Hepatocyte (in vitro differentiated cells): ENCODE results near the gene SLC47A1. TPM values are rescaled to one million over a fixed set of nuclear protein-coding genes. Genes with fewer than 3 reads are reported as not detected.

Experiments used
- DNase-seq: peaks from one replicate; pipeline ENCODE4 v3.0.0-alpha.2; 2016; ENCODE audit warnings: low spot score
- H2AFZ ChIP-seq: fragments of 200-600 bp; sonication (generic); 2 replicates; pipeline ENCODE4 v1.6.0; 2016; ENCODE audit warnings: antibody characterized with exemption, mild to moderate bottlenecking
- H3K27ac ChIP-seq: fragments of 200-600 bp; sonication (generic); 2 replicates; pipeline ENCODE4 v1.5.1; 2016; ENCODE audit warnings: mild to moderate bottlenecking
- H3K27me3 ChIP-seq: fragments of 200-600 bp; sonication (generic); 2 replicates; pipeline ENCODE4 v1.6.1; 2016
- H3K36me3 ChIP-seq: fragments of 200-600 bp; sonication (generic); replicated peaks from 2 replicates; pipeline ENCODE4 v1.5.1; 2016; ENCODE audit warnings: low read depth; ENCODE audit not compliant: insufficient read depth
- H3K4me1 ChIP-seq: fragments of 200-600 bp; sonication (generic); 2 replicates; pipeline ENCODE4 v1.5.1; 2016; ENCODE audit warnings: mild to moderate bottlenecking, moderate library complexity; ENCODE audit not compliant: insufficient read depth
- H3K4me2 ChIP-seq: fragments of 200-600 bp; sonication (generic); 2 replicates; pipeline ENCODE4 v1.6.0; 2016
- H3K4me3 ChIP-seq: fragments of 200-600 bp; sonication (generic); 2 replicates; pipeline ENCODE4 v1.5.1; 2016; ENCODE audit warnings: mild to moderate bottlenecking
- H3K79me2 ChIP-seq: fragments of 200-600 bp; sonication (generic); 2 replicates; pipeline ENCODE4 v1.6.0; 2017; ENCODE audit warnings: mild to moderate bottlenecking
- H3K9me2 ChIP-seq: fragments of 200-600 bp; sonication (generic); replicated peaks from 2 replicates; pipeline ENCODE4 v1.6.0; 2017; ENCODE audit warnings: mild to moderate bottlenecking; ENCODE audit not compliant: insufficient read depth
- H3K9me3 ChIP-seq: fragments of 200-600 bp; sonication (generic); 2 replicates; pipeline ENCODE4 v1.5.1; 2016; ENCODE audit warnings: low read depth, mild to moderate bottlenecking
- H4K20me1 ChIP-seq: fragments of 200-600 bp; sonication (generic); 2 replicates; pipeline ENCODE4 v1.6.0; 2016; ENCODE audit warnings: mild to moderate bottlenecking; ENCODE audit not compliant: insufficient read depth, poor library complexity, severe bottlenecking
- EZH2 ChIP-seq: fragments of 200-600 bp; sonication (generic); IDR thresholded peaks from 2 replicates; pipeline ENCODE4 v1.6.1; 2016; ENCODE audit warnings: antibody characterized with exemption, mild to moderate bottlenecking, borderline replicate concordance
- EZH2phosphoT487 ChIP-seq: fragments of 200-600 bp; sonication (generic); IDR thresholded peaks from one replicate; pipeline ENCODE4 v1.6.1; 2018; ENCODE audit warnings: antibody characterized with exemption, mild to moderate bottlenecking, low read depth, moderate library complexity; ENCODE audit not compliant: unreplicated experiment, severe bottlenecking
- WGBS: methylation state at CpG from one replicate; pipeline ENCODE4 v1.1.6; 2016; ENCODE audit warnings: low lambda C conversion rate; ENCODE audit errors: missing lambda C conversion rate; 5-methylcytosine and 5-hydroxymethylcytosine counted together
- polyA plus RNA-seq: library from polyadenylated mRNA; unstranded; fragments of >200 nt; fragmentation: Nextera tagmentation; extraction: Ambion mirVana; gene quantifications from 2 replicates; pipeline ENCODE4 v1.2.1, GENCODE V29; 2016
- small RNA-seq: library from RNA; depleted of rRNA; stranded (forward); fragments of <200 nt; gene quantifications from one replicate; pipeline ENCODE3, GENCODE V24; 2014
- total RNA-seq: library from RNA; depleted of rRNA; stranded (reverse); fragments of >200 nt; gene quantifications from 2 replicates; pipeline ENCODE4 v1.2.3, GENCODE V29; 2014
- TF ChIP-seq, protein P1 (sequence below): fragments of 200-600 bp; sonication (generic); IDR thresholded peaks from 2 replicates; pipeline ENCODE4 v1.5.1; 2016; ENCODE audit warnings: antibody characterized with exemption, mild to moderate bottlenecking; ENCODE audit not compliant: poor library complexity

Gene SLC47A1
- total and polyA plus RNA-seq, 2 experiments from 2014 or later, result 26.4 to 38.4 TPM

DNA sequence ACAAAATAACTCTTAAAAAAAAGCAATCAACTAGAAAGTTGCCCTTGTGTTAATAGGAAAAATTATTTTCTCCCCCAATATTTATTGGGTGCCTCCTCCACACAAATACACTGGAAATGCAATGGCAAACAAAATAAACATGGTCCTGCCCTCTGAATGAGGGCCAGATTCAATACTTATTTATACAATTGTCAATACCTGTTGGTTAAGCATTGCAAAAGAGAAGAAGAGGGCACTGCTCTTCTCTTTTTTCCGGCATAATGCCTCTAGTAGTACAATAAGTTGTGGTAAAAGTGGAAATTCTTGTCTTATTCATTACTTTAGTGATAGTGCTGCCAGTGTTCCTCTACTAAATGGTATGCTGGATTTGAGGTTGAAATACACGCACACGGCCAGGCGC is 92.4 kb downstream of the SLC47A1 start:
- Histone ChIP-seq H3K4me1 (no peaks in the 10 kb centered on the region), H3K79me2 (no peaks in the 10 kb centered on the region), H3K9me3 (no peaks in the 10 kb centered on the region), H2AFZ (no peak overlapping the region), H3K27me3 (no peaks in the 10 kb centered on the region), H3K4me3 (no peak overlapping the region), H4K20me1 (no peaks in the 10 kb centered on the region), H3K27ac (no peak overlapping the region), H3K36me3 (no peaks in the 10 kb centered on the region), H3K9me2 (no peaks in the 10 kb centered on the region), H3K4me2 (no peak overlapping the region)
- WGBS, result 97% methylated on average over 4 of the region's 4 CpGs
- DNase-seq, result no peak
- TF ChIP-seq, protein P1, sequence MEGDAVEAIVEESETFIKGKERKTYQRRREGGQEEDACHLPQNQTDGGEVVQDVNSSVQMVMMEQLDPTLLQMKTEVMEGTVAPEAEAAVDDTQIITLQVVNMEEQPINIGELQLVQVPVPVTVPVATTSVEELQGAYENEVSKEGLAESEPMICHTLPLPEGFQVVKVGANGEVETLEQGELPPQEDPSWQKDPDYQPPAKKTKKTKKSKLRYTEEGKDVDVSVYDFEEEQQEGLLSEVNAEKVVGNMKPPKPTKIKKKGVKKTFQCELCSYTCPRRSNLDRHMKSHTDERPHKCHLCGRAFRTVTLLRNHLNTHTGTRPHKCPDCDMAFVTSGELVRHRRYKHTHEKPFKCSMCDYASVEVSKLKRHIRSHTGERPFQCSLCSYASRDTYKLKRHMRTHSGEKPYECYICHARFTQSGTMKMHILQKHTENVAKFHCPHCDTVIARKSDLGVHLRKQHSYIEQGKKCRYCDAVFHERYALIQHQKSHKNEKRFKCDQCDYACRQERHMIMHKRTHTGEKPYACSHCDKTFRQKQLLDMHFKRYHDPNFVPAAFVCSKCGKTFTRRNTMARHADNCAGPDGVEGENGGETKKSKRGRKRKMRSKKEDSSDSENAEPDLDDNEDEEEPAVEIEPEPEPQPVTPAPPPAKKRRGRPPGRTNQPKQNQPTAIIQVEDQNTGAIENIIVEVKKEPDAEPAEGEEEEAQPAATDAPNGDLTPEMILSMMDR, result no peak
- TF ChIP-seq EZH2phosphoT487, result no peak
- TF ChIP-seq EZH2, result no peak

Small RNA genes lying within 50 kb of the gene (small RNA-seq; reads per million reads assigned to genes)
- not detected for gene AC025627.2
- gene NMTRQ-TTG12-1, result not detected

Other genes with a start within 250 kb of the SLC47A1 start
- 19.0 and 29.6 TPM in 2 replicates for gene B9D1, start 171.1 kb upstream of the SLC47A1 start, total RNA-seq
- 30.8 and 51.3 TPM in 2 replicates for gene B9D1, start 171.1 kb upstream of the SLC47A1 start, polyA plus RNA-seq
- 19.9 and 26.1 TPM in 2 replicates for gene MAPK7, start 155.4 kb upstream of the SLC47A1 start, total RNA-seq
- 36.9 and 49.0 TPM in 2 replicates for gene MAPK7, start 155.4 kb upstream of the SLC47A1 start, polyA plus RNA-seq
- gene MFAP4, start 146.7 kb upstream of the SLC47A1 start, total RNA-seq, result 360 and 362 TPM in 2 replicates
- 739 and 801 TPM in 2 replicates for gene MFAP4, start 146.7 kb upstream of the SLC47A1 start, polyA plus RNA-seq
- 5.4 and 7.8 TPM in 2 replicates for gene RNF112, start 122.6 kb upstream of the SLC47A1 start, total RNA-seq
- 8.6 and 11.3 TPM in 2 replicates for gene RNF112, start 122.6 kb upstream of the SLC47A1 start, polyA plus RNA-seq
- 116 and 137 TPM in 2 replicates for gene ALDH3A2, start 114.9 kb downstream of the SLC47A1 start, total RNA-seq
- 62.1 and 63.6 TPM in 2 replicates for gene ALDH3A2, start 114.9 kb downstream of the SLC47A1 start, polyA plus RNA-seq
- 0.07 TPM in 1 of 2 replicates, not detected in the other for gene SLC47A2, start 182.7 kb downstream of the SLC47A1 start, total RNA-seq
- not detected in 2 replicates for gene SLC47A2, start 182.7 kb downstream of the SLC47A1 start, polyA plus RNA-seq
- 0.90 TPM in 1 of 2 replicates, not detected in the other for gene ALDH3A1, start 214.4 kb downstream of the SLC47A1 start, total RNA-seq
- gene ALDH3A1, start 214.4 kb downstream of the SLC47A1 start, polyA plus RNA-seq, result 0.13 and 1.4 TPM in 2 replicates